Measurements from ENCODE around the gene DGKQ.
"Not testable (repeated sequence)": the region's sequence is repeated elsewhere in the genome, so short reads cannot be mapped to it uniquely, and the experiment has no call there.

DGKQ gene

DNA sequence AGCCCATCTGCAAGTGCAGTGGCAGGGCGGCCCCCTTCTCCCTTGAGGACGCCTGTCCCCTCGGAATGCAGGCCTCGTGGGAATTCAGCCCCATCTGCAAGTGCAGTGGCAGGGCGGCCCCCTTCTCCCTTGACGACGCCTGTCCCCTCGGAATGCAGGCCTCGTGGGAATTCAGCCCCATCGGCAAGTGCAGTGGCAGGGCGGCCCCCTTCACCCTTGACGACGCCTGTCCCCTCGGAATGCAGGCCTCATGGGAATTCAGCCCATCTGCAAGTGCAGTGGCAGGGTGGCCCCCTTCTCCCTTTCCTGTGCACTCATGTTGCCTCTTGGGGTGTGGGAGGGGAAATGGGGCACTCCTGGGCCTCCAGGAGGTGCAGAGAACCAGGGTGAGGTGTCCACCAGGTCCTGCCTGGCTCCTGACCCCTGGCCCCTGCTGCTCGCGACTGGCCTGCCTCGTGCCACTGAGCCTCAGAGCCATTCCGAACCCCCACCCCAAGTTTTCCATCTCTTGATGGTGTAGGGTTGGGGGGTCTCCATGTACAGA, 26.6 kb upstream of the DGKQ start:
- Histone ChIP-seq H3K9ac (ENCODE audit: low read length) (no peak overlapping the region), H3K9me3 (ENCODE audit: insufficient read depth, low read length) (no peaks in the 10 kb centered on the region), H3K27me3 (ENCODE audit: low read length) (no peaks in the 10 kb centered on the region), H3K4me2 (ENCODE audit: low read depth, low read length, poor library complexity, severe bottlenecking) (no peak overlapping the region), H3K79me2 (ENCODE audit: insufficient read depth, low read length) (no peaks in the 10 kb centered on the region), H3K27ac (ENCODE audit: low read depth, low read length) (no peak overlapping the region), H3K9me2 (replicated peaks; ENCODE audit: insufficient read depth, low read length) (no peaks in the 10 kb centered on the region), H3F3A (ENCODE audit: insufficient read depth) (no peaks in the 10 kb centered on the region), H3K36me3 (ENCODE audit: low read length) (no peaks in the 10 kb centered on the region), H2AFZ (ENCODE audit: low read depth, low read length, severe bottlenecking) (no peak overlapping the region), H3K4me3 (ENCODE audit: insufficient read depth, low read length, poor library complexity, severe bottlenecking) (no peak overlapping the region), H4K20me1 (ENCODE audit: low read depth, low read length) (no peaks in the 10 kb centered on the region)
- no peak for TF ChIP-seq CTCF (IDR thresholded peaks at IDR 0.05; ENCODE audit: insufficient read depth, low read length, poor library complexity, severe bottlenecking)
- no peak for TF ChIP-seq EZH2phosphoT487 (conservative IDR thresholded peaks at IDR 0.05; ENCODE audit: low read length)

DNA sequence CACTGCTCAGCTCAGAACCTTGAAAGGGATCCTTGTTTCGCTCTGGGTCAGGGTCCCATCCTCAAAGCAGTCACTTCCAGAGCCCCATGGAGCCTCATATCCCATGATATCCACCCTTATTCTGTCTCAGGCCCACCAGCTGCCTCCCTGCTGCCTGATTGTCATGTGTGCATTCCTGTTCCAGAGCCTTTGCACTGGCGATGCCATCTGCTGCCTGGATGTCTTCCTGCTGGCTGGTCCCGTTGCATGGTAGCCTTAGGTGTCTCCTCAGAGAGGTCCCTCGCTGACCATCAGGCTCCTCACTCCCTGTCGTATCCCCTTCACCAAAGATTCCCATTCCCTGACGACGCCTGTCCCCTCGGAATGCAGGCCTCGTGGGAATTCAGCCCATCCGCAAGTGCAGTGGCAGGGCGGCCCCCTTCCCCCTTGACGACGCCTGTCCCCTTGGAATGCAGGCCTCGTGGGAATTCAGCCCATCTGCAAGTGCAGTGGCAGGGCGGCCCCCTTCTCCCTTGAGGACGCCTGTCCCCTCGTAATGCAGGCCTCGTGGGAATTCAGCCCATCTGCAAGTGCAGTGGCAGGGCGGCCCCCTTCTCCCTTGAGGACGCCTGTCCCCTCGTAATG, 26.0 kb upstream of the DGKQ start:
- H3K27me3 ChIP-seq (ENCODE audit: low read length); H3K27ac ChIP-seq (ENCODE audit: low read depth, low read length); H3K9me3 ChIP-seq (ENCODE audit: insufficient read depth, low read length); H3K4me3 ChIP-seq (ENCODE audit: insufficient read depth, low read length, poor library complexity, severe bottlenecking); H3F3A ChIP-seq (ENCODE audit: insufficient read depth); H3K79me2 ChIP-seq (ENCODE audit: insufficient read depth, low read length); H3K36me3 ChIP-seq (ENCODE audit: low read length); H3K9me2 ChIP-seq (replicated peaks; ENCODE audit: insufficient read depth, low read length); H3K4me2 ChIP-seq (ENCODE audit: low read depth, low read length, poor library complexity, severe bottlenecking); H4K20me1 ChIP-seq (ENCODE audit: low read depth, low read length); H2AFZ ChIP-seq (ENCODE audit: low read depth, low read length, severe bottlenecking); H3K9ac ChIP-seq (ENCODE audit: low read length): not testable (repeated sequence)

DNA sequence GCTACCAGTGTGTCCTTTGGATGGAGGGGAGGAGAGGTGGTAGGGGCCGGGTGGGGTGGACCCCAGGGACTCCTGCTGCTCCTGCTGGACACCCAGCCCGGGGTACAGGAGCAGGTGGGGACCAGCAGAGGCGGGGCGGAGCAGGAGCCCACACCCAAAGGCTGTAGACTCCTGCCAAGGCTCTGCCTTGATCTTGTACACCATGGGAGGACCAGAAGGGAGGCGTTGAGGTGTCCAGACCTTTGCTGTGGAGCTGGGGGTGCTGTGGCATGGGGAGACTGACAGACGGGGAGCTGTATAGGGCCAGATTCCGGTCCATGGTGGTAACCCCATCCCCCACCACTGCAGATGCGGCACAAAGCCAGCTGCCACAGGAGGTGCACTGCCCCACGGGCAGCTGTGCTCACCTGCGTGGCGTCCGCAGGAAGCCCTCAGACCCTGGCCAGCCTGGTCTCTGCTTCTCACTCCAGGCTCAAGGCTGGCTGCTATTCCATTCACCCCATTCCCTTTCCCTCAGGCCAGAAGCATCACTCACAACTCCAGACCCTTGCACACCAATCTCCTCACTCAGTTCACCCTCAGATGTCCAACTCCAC, 24.8 kb upstream of the DGKQ start:
- Histone ChIP-seq H3K79me2 (ENCODE audit: insufficient read depth, low read length) (no peaks in the 10 kb centered on the region), H3K9me3 (ENCODE audit: insufficient read depth, low read length) (no peaks in the 10 kb centered on the region), H2AFZ (ENCODE audit: low read depth, low read length, severe bottlenecking) (no peak overlapping the region), H3K27ac (ENCODE audit: low read depth, low read length) (no peak overlapping the region), H3K9ac (ENCODE audit: low read length) (no peak overlapping the region), H3K9me2 (replicated peaks; ENCODE audit: insufficient read depth, low read length) (no peaks in the 10 kb centered on the region), H3K27me3 (ENCODE audit: low read length) (no peaks in the 10 kb centered on the region), H3K36me3 (ENCODE audit: low read length) (no peaks in the 10 kb centered on the region), H3K4me3 (ENCODE audit: insufficient read depth, low read length, poor library complexity, severe bottlenecking) (no peak overlapping the region), H4K20me1 (ENCODE audit: low read depth, low read length) (no peaks in the 10 kb centered on the region), H3F3A (ENCODE audit: insufficient read depth) (no peaks in the 10 kb centered on the region), H3K4me2 (ENCODE audit: low read depth, low read length, poor library complexity, severe bottlenecking) (no peak overlapping the region)
- no peak for TF ChIP-seq CTCF (IDR thresholded peaks at IDR 0.05; ENCODE audit: insufficient read depth, low read length, poor library complexity, severe bottlenecking)
- no peak for TF ChIP-seq EZH2phosphoT487 (conservative IDR thresholded peaks at IDR 0.05; ENCODE audit: low read length)

- no peak overlapping the region for H3K4me2 ChIP-seq (ENCODE audit: low read depth, low read length, poor library complexity, severe bottlenecking)
- no peaks in the 10 kb centered on the region for H3K9me2 ChIP-seq (replicated peaks; ENCODE audit: insufficient read depth, low read length)
- H3K79me2 ChIP-seq (ENCODE audit: insufficient read depth, low read length), result no peaks in the 10 kb centered on the region
- no peaks in the 10 kb centered on the region for H3K9me3 ChIP-seq (ENCODE audit: insufficient read depth, low read length)
- TF ChIP-seq EZH2phosphoT487 (conservative IDR thresholded peaks at IDR 0.05; ENCODE audit: low read length) (no peak), CTCF (IDR thresholded peaks at IDR 0.05; ENCODE audit: insufficient read depth, low read length, poor library complexity, severe bottlenecking) (no peak)
- no peaks in the 10 kb centered on the region for H4K20me1 ChIP-seq (ENCODE audit: low read depth, low read length)
- H2AFZ ChIP-seq (ENCODE audit: low read depth, low read length, severe bottlenecking), result no peak overlapping the region
- H3K27me3 ChIP-seq (ENCODE audit: low read length), result no peaks in the 10 kb centered on the region
- H3F3A ChIP-seq (ENCODE audit: insufficient read depth), result no peaks in the 10 kb centered on the region
- no peaks in the 10 kb centered on the region for H3K36me3 ChIP-seq (ENCODE audit: low read length)
- H3K27ac ChIP-seq (ENCODE audit: low read depth, low read length), result no peak overlapping the region
- H3K4me3 ChIP-seq (ENCODE audit: insufficient read depth, low read length, poor library complexity, severe bottlenecking), result no peak overlapping the region
- no peak overlapping the region for H3K9ac ChIP-seq (ENCODE audit: low read length)
Observed at GRCh38 chr4:997375-998071, 24.2 kb upstream of the DGKQ start.

Data from SU-DHL-6 (cell line).